GM18498 (cell line): ENCODE results near the gene THSD4.
"Not testable (repeated sequence)": the region's sequence is repeated elsewhere in the genome, so short reads cannot be mapped to it uniquely, and the experiment has no call there.

Experiments used
- ATAC-seq: cut with Tn5 transposase; IDR thresholded peaks from one replicate; pipeline ENCODE4 v1.9.1; 2021; ENCODE audit warnings: mild to moderate bottlenecking, moderate library complexity; ENCODE audit not compliant: unreplicated experiment

THSD4 gene

DNA sequence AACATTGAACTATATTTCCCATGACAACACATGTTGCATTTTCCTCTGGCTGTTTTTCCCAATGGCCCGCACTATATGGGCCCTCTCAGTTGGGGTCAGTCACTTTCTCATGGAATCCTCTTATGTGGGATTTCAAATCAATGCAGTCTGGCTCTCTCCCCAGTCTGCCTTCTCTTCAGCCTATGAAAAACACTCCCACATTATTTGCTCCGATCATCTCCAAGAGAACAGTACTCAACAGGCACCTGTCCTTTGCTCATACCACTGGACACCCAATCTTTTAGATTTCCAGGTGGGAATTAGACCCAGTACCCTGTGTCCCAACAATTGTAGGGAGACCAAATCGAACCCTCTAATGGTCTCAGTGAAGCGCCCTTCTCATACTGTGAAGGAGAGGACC, 251.3 kb downstream of the THSD4 start:
- no peak for ATAC-seq

DNA sequence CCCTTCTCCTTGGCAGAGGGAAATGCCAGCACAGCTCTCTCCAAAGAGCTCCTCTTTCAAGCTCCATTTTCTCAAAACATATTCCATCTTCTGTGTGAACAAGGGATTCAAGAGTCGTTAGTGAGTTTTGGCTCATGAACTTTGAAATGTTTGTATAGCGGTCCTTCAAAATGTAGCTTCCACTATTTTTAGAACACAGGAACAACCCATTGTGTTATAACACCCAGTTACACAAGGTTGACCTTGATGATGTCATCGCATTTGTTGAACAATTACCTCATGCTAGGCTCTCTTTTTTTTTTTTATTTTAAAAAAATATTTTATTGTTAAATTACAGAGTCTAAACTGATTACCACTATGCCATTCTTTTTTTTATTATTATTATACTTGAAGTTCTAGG, 251.7 kb downstream of the THSD4 start:
- no peak for ATAC-seq

DNA sequence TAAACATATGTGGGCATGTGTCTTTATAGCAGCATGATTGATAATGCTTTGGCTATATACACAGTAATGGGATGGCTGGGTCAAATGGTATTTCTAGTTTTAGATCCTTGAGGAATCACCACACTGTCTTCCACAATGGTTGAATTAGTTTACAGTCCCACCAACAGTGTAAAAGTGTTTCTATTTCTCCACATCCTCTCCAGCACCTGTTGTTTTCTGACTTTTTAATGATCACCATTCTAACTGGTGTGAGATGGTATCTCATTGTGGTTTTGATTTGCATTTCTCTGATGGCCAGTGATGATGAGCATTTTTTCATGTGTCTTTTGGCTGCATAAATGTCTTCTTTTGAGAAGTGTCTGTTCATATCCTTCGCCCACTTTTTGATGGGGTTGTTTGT, 252.5 kb downstream of the THSD4 start:
- ATAC-seq, result not testable (repeated sequence)

DNA sequence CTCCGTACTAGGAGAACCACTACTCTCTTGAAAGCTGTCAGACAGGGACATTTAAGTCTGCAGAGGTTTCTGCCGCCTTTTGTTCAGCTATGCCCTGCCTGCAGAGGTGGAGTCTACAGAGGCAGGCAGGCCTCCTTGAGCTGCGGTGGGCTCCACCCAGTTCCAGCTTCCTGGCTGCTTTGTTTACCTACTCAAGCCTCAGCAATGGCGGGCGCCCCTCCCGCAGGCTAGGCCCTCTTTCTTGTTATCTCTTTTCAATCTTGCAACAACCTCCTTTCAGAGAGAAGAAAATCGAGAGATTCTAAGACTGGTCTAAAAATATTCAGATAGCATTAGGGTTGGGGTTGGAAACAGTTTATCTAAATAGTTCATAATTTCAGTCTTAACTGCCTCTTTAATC, 257.5 kb downstream of the THSD4 start:
- not testable (repeated sequence) for ATAC-seq

DNA sequence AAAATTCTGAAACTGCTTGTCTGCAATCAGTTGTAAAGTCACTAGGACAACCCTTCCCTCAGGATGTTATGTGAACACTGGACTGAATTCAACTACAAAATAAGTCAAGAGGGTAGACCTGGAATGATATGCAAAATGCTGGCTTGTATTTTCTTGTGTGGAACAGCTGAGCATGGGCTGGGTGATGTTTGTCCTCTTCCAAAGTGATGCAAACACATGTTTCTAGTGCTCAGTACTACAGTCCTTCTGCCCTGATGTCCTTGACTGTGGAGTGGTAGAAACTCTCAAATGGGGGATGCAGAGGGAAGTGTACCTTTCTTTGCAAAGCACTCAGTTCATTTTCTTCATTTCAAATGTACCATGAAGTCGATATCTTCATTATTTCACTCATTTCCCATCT, 258.6 kb downstream of the THSD4 start:
- no peak for ATAC-seq

DNA sequence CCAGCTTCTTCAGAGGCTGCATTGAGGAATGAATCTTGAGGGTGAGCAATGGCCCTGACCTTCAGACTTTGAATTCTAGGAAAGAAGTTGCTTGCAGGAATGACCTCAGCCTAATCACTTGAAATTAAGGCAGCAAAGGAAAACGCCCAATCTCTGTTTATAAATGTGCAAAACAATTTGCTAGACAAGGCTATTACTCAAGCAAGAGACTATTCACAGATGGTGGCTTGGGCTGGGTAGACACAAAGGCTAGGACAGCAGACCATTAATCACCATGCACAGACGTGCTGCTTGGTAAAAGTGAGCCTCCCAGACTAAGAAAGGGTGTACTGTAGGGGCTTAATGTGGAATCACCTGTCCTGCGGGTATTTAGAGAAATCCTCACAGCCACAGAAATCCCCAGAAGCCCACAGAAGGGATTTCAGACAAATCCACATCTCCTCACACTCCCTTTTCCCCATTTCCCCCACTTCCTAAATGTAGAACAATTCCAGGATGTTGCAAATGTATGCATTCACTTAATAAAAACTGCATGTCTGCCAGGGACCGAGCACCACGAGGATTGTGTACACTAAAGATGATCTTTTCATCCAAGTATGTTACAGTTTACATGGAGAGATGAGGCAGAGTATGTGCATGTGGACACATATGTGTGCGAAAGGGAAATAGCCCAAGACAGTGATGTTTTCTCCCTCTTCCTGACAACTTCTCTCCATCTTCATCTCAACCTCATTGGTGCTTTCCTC, 259.5 kb downstream of the THSD4 start:
- ATAC-seq, result no peak

DNA sequence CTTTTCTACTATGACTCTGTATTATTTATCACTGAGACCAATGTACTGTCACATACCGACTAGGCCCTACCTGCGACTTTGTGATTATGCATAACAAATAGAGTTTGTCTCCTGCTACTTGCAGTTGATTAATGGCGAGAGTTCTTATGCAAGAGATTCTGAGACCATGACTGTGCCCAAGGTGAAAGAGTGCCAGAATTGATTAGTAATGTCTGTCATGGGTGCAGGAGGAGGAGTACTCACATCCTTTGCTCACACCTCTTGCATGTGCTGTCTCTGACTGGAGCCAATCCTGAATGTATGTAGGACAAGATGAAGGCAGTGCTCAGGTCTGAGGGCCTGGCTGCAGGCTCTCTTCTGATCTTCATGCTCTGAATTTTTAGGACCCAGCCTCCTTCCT, 260.7 kb downstream of the THSD4 start:
- ATAC-seq, result no peak

DNA sequence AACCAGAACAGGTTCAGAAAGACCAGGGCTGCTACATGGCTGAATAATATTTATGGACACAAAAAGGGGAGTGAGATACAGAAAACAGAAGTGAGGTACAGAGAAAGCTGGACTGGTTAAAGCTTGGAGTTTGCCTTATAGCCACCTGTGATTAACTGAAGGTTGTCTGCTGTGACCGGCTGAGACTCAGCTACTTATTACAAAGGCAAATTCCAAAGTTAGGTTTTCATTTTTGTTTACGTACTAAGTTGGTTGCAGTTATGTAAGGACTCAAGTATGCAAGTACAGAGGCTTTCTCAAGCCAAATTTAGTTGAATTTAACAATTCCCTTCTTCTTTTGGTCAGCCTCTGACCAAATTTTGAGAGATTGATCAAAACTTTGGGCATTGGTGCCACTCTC, 264.6 kb downstream of the THSD4 start:
- ATAC-seq, result no peak

DNA sequence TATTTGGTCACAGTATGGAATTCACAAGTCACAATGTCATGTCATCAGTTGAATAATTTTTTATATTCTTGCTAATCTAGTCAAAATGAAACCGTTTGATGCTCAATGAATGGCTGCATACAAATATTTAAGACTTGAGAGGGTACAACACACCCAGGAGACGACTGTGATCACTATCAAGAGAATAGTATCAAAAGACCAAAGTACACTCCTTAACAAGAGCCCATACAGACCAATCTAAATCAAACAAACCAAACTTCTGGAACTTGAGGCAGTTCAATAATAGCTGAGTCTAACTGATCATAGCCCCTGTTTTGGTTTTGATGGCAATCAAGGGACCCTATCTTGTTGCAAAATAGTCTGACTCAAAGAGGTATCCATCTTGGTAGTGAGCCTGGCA, 265.1 kb downstream of the THSD4 start:
- ATAC-seq, result no peak

DNA sequence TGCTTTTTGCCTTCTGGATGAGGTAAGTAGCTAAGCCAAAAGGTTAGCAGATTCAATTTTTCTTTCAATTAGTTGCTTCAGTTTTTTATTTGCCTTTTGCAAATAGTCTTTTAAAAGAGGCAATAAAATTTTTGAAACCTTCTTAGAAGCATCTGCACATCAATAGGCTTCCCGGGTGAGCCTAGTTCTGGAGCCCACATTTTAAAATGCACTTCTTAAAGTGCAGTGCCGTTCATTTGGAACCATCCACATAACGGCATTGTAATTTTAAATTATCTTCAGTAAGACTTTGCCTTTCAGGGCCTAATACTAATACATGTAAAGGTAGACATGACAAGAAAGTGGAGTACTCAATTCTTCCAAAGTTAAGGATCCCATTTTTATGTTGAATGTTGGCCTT, 269.2 kb downstream of the THSD4 start:
- ATAC-seq, result no peak

DNA sequence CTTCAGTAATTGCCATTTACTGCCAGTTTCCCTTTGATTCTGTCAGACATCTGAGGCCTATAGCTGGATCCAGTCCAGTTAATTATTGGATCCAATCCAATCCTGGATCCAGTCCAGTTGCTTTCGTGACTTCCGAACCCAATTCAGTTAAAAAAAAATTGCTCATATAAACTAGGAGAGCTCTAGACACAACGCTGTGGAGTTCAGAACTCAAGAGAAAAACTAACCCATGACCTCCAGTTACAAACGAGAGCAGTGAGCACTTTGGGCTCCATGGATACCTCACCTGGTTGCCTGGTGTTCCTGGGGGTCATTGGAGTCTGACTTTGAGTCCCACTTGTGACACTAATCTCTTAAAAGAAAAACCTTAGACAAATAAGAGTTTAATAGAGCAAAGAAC, 269.8 kb downstream of the THSD4 start:
- no peak for ATAC-seq

DNA sequence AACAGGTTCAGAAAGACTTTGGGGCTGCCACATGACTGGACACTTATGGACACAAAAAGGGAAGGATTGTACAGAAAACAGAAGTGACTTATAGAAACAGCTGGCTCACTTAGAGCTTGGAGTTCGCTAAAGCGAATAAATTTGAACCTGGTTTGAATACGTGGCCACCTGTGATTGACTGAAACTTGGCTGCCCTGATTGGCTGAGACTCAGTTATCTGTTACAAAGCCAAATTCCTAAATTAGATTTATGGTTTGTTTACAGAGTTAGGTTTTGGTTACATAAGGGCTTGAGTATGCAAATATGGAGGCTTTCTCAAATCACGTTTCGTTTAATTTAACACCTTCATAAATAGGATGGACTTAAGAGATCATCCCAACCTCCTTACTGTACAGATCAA, 270.2 kb downstream of the THSD4 start:
- ATAC-seq, result no peak

DNA sequence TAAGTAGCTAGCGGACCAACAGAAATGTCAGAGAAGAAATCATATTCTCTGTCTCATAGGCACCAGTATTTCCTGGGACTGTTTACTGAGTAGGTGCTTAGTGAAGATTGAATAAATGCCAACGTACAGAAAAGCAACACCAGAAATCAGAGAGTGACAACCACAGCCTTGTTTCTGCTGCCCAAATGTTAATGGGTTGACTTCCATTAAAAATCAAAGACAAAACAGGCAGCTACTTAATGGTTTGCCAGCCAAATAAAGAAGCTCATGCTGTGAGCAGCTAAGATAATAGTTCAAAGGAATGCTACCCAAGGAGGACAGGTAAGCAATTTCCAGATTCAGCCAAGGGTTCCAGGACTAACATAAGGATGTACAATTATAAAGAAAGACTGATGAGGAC, 270.7 kb downstream of the THSD4 start:
- ATAC-seq, result no peak

DNA sequence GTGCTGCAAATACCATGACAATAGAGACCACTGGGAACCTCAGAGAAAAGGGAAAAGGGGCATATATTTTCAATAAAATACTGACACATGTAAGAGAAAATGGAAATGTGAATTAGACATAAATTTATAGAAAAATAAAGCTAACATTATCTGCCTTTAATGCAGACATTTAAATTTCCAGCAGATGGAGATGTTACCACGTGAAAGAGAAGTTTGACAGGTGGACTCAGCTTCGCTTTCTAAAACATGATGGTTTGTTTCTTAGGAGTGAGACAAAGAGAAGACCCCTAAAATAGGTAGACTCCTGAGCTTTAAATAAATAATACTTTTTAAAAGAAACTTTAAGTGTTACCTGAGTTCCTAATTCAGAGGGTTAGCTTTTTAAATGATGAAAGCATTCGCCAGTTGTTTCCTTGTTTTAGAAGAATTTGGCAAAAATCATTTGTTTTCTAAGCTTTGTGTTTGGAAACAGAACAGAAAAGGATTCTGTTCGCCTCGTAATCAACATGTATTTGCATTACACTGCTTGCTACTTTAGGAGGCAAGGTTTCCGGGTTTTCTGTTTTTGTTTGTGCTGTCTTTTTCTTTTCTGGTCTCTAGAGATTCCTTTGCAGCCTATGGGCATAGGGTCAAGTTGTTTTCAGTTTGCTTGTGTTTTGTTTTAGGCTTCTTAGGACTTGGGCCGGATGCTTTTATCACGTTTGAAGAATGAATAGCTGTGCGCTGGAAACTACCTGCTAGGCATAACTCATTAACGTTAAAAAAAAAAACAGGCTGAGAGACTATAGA, 271.4 kb downstream of the THSD4 start:
- no peak for ATAC-seq

DNA sequence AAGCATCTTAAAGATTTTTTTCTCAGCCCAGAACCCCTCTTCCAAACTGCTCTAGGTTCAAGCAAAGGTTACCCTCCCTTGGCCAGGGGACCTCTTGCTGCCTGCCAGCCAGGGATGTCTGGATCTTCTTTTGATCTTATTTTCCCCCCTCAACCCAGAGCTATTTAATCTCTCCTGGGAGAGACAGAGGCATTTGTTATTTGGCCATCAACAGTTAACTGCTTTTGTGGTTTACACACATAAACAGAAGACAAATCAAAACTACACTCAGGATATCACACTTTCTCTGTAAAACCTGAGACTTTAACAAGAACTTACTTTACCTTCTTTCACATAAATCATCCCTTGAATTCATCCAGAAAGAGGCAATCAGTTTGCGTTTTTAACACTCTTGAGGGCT, 272.5 kb downstream of the THSD4 start:
- no peak for ATAC-seq

DNA sequence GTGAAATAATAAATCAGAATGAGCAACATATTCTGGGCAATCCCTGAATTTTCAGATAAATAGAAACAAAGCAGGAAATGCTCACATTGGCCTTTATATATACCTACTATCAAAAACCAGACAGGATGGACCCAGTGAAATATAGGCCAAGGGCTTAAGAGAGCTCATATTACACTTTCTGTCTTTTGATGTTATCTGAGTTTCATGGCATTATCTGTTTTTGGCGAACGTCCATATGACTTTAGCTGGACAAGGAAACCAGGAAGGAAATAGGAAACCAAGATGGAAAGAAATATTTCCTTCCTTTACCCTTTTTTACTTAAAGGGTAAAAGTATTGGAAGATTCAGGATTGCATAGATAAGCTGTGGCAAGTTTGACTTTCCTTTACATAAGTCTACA, 274.8 kb downstream of the THSD4 start:
- ATAC-seq, result no peak

DNA sequence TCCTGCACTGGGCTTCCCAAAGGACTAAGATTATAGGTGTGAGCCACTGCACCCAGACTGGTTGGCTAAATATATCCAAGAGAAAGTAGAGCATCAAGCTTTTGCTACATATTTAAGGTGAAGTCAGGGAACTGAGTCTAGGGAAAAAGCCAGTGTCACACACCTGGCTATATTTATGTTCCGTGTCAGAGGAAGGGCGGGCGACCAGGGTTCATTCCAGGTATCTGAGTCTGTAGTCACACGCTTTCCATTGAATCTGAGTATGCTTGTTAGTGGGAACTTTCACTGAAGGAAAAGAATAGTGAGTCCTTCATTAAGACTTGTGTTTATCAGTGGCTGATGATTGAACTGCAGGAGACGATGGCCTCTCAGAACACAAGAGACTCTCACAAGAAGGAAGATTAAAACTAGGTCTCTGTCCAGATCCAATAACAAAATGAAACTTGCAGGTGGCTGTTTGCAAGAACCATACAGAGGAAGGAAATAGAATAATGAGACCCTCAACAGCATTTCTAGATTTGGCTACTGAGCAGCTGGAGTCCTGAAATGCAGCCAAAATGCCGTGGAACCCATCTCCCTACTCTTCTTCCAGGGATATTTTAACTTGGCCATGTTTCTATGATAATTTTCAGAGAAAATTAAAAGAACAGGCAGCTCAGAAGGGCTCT, 276.3 kb downstream of the THSD4 start:
- ATAC-seq, result no peak

DNA sequence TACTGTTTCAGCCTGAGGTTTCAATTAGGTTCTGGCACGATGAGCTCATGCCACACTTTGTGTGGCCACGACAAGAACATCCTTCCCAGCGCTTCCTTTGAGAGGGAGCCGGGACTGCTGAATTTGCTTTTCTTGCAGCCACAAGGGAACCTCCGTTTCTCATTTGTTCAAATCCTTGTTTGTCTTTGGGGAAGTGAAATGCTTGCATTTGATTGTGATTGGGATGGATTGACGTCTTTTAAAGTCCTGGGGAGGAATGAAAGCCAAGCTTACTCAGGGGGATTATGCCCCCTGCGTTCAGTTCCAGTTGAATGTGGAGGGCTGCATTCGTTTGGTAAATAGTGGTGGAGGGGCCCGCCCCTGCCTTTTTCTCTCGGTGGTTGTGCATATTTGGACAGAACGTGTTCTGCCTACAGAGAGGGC, 277.6 kb downstream of the THSD4 start:
- ATAC-seq, result no peak

DNA sequence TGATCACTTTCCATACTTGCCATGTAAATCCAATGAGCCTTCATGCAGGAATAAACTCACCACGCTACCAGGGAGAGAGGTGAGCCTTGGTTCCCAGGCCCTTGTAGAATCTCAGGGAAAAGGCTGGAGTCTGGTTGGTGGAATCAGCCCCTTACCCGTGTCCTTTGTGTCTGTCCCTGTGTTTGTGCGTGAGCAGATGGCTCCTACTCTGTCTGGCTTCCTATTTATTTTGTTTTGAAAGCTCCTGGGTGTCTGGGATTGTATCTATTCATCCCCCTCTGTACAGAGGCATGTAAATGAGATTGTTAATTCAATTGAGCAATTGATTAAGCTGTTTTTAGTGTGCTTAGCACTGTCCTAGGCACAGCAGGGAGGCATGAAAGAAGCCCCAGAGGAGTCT, 278.1 kb downstream of the THSD4 start:
- ATAC-seq, result no peak

DNA sequence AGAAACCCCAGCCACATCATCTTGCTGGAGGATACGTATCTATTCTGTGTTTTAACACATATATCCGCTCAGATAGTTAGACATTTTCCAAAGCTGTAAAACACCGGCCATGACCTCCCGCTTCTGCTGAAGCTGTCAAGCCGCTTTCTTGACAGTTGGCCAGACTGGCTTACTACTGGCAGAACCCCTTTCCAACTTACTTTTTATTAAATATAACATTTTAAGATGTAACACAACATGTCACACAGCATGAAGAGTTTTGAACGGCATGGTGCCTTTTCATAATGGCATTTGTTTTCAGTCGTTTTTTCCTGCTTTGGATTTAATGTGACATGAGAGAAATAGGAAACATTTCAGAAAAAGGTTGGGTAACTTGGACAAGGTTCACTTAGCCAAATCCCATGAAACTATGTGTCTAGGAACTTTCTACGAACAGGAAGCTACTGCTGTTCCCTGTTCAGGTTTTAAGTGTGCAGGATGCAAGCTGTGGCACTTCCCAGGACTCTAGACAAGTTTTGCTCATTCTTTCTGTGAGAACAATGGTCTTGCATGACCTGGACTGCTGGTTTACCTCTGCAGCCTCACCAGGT, 281.4 kb downstream of the THSD4 start:
- ATAC-seq, result no peak

DNA sequence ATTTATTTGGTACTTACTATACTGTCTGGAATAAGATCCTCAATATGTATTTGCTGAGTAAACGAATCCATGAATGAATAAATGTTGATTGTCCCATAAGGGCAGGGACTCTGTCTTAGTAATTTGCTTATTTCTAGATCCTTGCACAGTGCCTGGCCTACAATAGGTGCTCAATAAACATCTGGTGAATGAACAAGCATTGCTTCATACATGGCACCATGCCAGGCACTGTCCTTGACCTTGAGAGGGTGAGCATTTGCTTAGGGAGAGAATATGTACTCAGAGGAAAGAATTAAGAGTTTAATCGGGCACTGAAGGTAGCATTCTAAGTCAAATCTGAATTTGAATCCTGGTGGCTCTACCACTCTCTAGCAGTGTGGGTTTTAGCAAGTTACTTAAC, 282.1 kb downstream of the THSD4 start:
- ATAC-seq, result no peak

DNA sequence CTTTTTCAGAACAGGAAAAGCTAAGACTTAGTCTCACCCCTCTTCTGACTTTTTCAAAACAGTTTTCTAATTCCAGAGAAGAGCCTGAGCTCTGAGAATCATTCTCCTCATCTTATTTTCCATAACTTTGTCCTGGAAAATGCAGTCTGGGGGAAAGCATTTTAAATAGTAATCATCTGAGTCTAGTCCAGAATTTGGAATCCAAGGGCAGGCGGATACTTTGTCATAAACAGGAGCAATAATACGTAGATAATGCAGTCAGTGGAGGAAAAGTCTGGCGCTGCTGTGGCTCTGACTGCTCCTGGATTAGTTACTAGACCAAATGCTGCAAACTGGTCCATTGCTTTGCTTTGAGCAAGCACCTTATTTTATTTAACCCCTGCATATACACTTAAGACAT, 285.0 kb downstream of the THSD4 start:
- no peak for ATAC-seq
